GM20000 (cell line): ENCODE measurements around the gene TMEM253.
A peak's percentile ranks its signal among the peaks of the same experiment; 100 is the strongest.

ENCODE experiments used
- DNase-seq: peaks from one replicate; pipeline ENCODE4 v3.0.0; 2012; ENCODE audit warnings: low spot score
- TF ChIP-seq, protein P1 (sequence below): IDR thresholded peaks from 2 replicates; pipeline ENCODE4 v1.5.1; 2012; ENCODE audit warnings: mild to moderate bottlenecking, control low read depth; ENCODE audit errors: extremely low read depth, missing control alignments

The TMEM253 gene

DNA sequence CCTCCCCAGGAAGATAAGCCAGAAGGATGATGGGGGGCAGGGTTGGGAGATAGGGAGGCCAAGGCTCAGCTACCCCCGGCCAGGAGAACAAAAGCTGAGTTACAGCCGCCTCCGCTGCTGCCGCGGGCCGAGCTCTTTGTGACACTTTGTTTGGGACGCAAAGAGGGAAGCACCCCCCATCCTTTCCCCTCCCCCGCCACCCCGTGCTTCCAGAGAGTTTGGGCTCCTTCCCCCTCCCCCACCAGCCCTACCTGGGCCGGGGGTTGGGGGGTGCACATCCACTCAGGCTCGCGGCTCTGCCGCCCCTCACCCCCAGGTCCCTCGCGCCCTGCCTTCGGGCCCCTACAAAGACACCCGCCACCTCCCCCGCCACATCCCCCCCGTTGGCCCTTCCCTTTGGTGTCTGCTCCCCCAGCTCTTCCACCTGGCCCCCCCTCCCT lies 3.2 kb upstream of the TMEM253 start:
- peak; percentile 36 for DNase-seq

GRCh38 chr14:21098076-21098891 lies 2.6 kb upstream of the TMEM253 start, which contains the start of gene ZNF219:
Gene ZNF219 (minus strand): TSS chr14:21098655. CDS start chr14:21093591, 5,064 bp downstream.
- DNase-seq = peak; percentile 64
- TF ChIP-seq, protein P1, sequence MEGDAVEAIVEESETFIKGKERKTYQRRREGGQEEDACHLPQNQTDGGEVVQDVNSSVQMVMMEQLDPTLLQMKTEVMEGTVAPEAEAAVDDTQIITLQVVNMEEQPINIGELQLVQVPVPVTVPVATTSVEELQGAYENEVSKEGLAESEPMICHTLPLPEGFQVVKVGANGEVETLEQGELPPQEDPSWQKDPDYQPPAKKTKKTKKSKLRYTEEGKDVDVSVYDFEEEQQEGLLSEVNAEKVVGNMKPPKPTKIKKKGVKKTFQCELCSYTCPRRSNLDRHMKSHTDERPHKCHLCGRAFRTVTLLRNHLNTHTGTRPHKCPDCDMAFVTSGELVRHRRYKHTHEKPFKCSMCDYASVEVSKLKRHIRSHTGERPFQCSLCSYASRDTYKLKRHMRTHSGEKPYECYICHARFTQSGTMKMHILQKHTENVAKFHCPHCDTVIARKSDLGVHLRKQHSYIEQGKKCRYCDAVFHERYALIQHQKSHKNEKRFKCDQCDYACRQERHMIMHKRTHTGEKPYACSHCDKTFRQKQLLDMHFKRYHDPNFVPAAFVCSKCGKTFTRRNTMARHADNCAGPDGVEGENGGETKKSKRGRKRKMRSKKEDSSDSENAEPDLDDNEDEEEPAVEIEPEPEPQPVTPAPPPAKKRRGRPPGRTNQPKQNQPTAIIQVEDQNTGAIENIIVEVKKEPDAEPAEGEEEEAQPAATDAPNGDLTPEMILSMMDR = no peak

More for the DNA sequence above, 3.2 kb upstream of the TMEM253 start:
- TF ChIP-seq, protein P1 = no peak

- peak; percentile 12 for DNase-seq
- TF ChIP-seq, protein P1 = no peak
Observed at GRCh38 chr14:21098892-21099595, 1.8 kb upstream of the TMEM253 start.

DNA sequence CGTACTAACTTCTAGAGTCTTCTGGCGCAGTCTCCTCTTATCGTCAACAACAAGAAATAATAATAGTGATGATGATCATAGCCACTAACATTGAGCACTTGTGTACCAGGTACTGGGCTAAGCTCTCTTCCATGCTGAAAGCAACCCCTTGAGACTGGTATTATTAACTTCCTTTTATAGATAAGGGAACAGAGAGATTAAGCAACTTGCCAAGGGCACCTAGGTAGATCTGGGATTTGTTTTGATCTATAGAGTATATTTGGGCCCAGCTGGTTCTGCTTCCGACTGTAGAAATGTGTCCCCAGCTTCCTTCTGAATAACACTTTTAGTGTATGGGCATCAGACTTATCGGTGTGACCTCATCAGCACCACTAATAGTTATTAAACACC lies 1.3 kb upstream of the TMEM253 start:
- DNase-seq = no peak
- TF ChIP-seq, protein P1 = no peak

- TF ChIP-seq, protein P1 = no peak
- no peak for DNase-seq
Observed at GRCh38 chr14:21101802-21102413, 1.0 kb downstream of the TMEM253 start.

DNA sequence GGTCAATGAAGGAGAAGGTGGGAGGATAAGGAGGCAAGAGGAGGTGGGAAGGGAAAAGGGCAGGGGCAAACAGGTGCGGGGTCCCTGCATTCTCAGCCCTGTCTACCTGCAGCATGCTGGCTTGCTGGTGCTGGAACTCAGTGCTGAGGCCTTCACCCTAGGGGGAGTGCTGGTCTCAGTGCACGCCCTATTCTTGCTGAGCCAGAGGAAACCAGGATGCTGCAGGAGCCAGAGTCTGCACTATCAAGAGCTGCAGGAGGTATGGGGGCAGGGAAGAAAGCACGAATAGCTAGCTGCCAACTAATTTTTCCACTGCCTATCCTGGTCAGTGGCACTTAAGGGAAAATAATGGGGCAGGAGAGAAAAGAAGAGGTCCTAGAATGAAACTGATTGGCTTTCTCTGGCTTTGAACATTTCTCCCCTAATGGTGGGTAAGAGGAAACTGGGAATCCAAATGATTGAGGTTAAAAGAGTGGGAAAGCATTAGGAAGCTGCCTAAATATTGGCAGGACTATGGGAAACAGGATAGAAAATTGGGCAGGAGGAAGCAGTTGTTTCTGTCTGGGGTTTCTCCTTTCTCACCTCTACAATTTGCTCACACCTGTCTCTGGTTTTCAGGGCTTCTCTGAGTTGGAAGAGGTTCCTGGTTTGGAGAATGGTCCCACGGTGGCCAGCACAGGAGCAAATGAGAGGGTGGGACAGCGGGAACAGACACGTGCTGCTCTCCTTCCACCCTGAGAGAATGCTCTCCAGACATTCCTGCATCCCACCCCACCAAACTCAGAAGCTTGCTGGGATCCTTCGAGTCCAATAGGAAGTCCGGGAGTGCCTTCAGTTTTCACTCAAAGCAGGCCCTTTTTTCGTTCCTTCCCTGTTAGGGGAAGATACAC lies 1.9 kb downstream of the TMEM253 start:
- peak; percentile 28 for DNase-seq
- TF ChIP-seq, protein P1 = no peak
